ENCODE measurements around the gene PRR5.

Gene PRR5

DNA sequence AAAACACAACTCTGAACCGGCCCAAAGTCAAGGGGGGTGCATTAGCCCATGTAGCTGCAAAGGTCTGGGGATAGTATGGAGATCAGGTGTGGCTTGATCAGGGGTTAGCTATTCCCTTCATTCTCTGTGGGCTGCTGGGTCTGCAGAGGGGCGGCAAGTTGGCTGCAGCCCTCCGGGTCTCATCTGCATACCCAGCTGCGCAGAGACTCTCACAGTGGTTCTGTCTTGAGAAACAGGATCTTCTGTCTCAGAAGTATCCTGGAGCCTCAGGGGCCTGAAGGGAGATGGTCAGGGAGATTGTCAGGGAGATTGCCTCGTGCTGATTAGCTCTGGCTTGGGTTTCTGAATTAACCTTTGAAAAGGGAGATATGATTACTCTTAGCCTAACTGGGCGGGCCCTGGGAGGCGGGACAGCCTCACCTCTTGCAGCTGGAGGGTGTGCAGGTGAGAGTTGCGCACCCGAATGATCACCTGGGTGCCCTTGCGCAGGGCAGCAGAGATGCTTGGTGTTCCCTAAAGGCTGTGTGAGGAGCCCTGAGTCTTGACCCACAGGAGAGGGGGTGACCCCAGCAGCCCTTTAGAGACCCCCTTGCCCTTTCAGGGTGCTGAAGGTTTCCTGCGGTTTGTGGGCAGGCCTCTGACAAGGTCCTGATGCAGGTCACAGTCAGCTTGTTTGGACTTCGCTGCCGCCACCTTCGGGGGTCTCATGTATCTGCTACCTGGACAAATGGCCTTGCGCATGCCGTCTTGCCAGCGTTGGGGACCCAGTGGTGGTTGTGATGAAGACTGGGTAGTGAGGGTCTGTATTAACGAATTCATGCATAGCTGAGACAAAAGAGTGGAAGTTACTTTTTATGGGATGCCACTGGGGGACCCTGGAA is 57.7 kb downstream of the PRR5 start:
- DNase-seq (ENCODE audit: low read depth) = no peak
- TF ChIP-seq CTCF (conservative IDR thresholded peaks at IDR 0.05; ENCODE audit: control insufficient read depth, insufficient read depth, low read depth, low read length) = no peak
- H3K4me3 ChIP-seq (ENCODE audit: control insufficient read depth, low read depth, low read length) = no peak overlapping the region

DNA sequence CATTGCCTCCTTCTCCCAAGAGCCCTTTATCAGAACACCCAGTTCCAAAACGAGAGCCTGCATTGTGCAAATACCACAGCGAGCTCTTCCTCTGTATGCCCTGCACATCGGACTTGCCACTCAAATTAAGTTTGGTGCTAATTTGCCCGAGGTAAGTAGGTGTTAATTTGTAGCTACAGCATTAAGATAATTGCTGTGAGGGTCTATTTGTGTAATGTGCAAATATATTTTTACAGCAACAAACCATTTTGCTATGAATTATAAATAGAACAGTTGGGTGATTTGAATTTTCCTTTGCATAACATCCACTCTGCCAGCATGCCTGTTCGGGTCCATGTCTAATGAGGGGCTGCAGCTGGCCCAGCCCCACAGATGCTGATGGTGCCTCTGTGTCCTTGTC is 58.5 kb downstream of the PRR5 start:
- no peak overlapping the region for H3K4me3 ChIP-seq (ENCODE audit: control insufficient read depth, low read depth, low read length)
- no peak for TF ChIP-seq CTCF (conservative IDR thresholded peaks at IDR 0.05; ENCODE audit: control insufficient read depth, insufficient read depth, low read depth, low read length)
- DNase-seq (ENCODE audit: low read depth) = no peak

DNA sequence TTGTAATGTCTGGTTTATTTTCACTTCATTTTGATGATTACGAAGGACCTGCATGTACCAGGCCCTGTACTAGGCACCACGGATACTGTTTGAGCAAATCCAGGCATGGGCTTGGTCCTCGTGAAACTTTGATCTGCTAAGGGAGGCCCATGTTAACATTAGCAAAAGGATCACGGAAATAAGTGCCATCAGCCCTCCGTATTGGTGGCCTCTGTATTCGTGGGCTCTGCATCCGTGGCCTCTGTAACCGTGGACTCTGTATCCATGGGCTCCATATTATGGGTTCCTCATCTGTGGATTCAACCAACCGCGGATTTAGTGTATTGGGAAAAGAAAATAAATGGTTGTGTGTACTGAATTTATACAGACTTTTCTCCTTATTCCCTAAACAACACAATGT is 59.0 kb downstream of the PRR5 start:
- no peak for DNase-seq (ENCODE audit: low read depth)
- H3K4me3 ChIP-seq (ENCODE audit: control insufficient read depth, low read depth, low read length) = no peak overlapping the region

GRCh38 chr22:44764373-44764772 is 62.4 kb downstream of the PRR5 start:
- DNase-seq (ENCODE audit: low read depth) = no peak
- no peak for TF ChIP-seq CTCF (conservative IDR thresholded peaks at IDR 0.05; ENCODE audit: control insufficient read depth, insufficient read depth, low read depth, low read length)
- H3K4me3 ChIP-seq (ENCODE audit: control insufficient read depth, low read depth, low read length) = no peak overlapping the region

More for the DNA sequence above, 59.0 kb downstream of the PRR5 start:
- no peak for TF ChIP-seq CTCF (conservative IDR thresholded peaks at IDR 0.05; ENCODE audit: control insufficient read depth, insufficient read depth, low read depth, low read length)

DNA sequence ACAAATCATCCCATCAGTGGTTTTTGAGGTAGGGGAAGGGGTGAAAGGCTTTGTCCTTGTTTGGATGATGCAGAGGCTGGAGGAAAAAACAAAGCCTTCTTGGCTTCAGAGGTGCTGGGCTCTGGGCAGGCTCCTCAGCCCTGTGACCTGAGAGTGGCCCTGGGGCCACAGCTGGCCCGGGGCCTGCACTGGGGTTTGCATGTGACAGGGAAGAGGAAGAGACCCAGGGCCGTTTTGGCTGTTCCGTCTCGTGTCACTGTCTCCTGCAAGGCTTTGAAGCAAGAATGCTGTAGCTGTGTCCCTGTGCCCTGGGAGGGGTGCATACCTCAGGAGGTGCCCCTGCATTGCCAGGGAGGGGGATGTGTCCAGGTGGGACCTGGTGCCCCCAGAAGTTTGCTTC is 63.0 kb downstream of the PRR5 start:
- DNase-seq (ENCODE audit: low read depth) = no peak
- no peak overlapping the region for H3K4me3 ChIP-seq (ENCODE audit: control insufficient read depth, low read depth, low read length)
- TF ChIP-seq CTCF (conservative IDR thresholded peaks at IDR 0.05; ENCODE audit: control insufficient read depth, insufficient read depth, low read depth, low read length) = no peak

- no peak overlapping the region for H3K4me3 ChIP-seq (ENCODE audit: control insufficient read depth, low read depth, low read length)
- DNase-seq (ENCODE audit: low read depth) = no peak
- no peak for TF ChIP-seq CTCF (conservative IDR thresholded peaks at IDR 0.05; ENCODE audit: control insufficient read depth, insufficient read depth, low read depth, low read length)
These were observed 63.7 kb downstream of the PRR5 start for GRCh38 chr22:44765571-44766285.
